Measurements from ENCODE around the gene TNFRSF4. TPM values are rescaled to one million over a fixed set of nuclear protein-coding genes. Genes with fewer than 3 reads are reported as not detected.
A peak's percentile ranks its signal among the peaks of the same experiment; 100 is the strongest.

Gene TNFRSF4
- total and polyA plus RNA-seq, 10 of the 15 experiments (the other 5 are each of a cell fraction or from before 2014, with no cell fraction given), result 0.05 to 7.3 (median 2.5) TPM; not detected in 1

- ATAC-seq, result no peak
- 99% methylated on average over 15 of the region's 15 CpGs for WGBS (ENCODE audit: insufficient coverage, insufficient replicate concordance, low lambda C conversion rate, missing lambda C conversion rate)
- Histone ChIP-seq H3K9me3 (replicated peaks; ENCODE audit: control insufficient read depth, insufficient read depth, low read length) (no peaks in the 10 kb centered on the region; the same call in 2 of the 3 replicates), H4K20me1 (ENCODE audit: control insufficient read depth, insufficient read depth) (no peaks in the 10 kb centered on the region), H3K27me3 (replicated peaks in 1 of 2; ENCODE audit: control insufficient read depth in 2 of 2, insufficient read depth in 2 of 2, low read length in 1 of 2) (no peaks in the 10 kb centered on the region), H3K9ac (ENCODE audit: control insufficient read depth, insufficient read depth, low read length) (no peak overlapping the region), H3K4me1 (ENCODE audit: control insufficient read depth, insufficient read depth, low read length) (peaks cover 4% of the 10 kb centered on the region), H3K79me2 (ENCODE audit: control insufficient read depth, insufficient read depth, low read length) (peaks cover 40% of the 10 kb centered on the region), H3K36me3 (ENCODE audit: control insufficient read depth in 2 of 2, insufficient read depth in 2 of 2, low read length in 1 of 2) (peaks cover 1 to 4% of the 10 kb centered on the region in 2 experiments; a peak in 3 of 4 replicates), H3K27ac (ENCODE audit: control insufficient read depth, insufficient read depth) (no peak overlapping the region), H2AFZ (ENCODE audit: control insufficient read depth, low read depth, low read length) (no peak overlapping the region), H3K4me2 (ENCODE audit: control insufficient read depth, insufficient read depth) (peak overlapping the region; percentile 81; the same call in 1 of the 2 replicates), H3K4me3 (no peak overlapping the region)
- ChIA-PET CTCF (no interaction called here), RAD21 (ENCODE audit: unreplicated experiment) (no interaction called here), SMC1A (ENCODE audit: uncharacterized antibody, unreplicated experiment) (no interaction called here), POLR2A (no interaction called here)
- TF ChIP-seq, protein P1, sequence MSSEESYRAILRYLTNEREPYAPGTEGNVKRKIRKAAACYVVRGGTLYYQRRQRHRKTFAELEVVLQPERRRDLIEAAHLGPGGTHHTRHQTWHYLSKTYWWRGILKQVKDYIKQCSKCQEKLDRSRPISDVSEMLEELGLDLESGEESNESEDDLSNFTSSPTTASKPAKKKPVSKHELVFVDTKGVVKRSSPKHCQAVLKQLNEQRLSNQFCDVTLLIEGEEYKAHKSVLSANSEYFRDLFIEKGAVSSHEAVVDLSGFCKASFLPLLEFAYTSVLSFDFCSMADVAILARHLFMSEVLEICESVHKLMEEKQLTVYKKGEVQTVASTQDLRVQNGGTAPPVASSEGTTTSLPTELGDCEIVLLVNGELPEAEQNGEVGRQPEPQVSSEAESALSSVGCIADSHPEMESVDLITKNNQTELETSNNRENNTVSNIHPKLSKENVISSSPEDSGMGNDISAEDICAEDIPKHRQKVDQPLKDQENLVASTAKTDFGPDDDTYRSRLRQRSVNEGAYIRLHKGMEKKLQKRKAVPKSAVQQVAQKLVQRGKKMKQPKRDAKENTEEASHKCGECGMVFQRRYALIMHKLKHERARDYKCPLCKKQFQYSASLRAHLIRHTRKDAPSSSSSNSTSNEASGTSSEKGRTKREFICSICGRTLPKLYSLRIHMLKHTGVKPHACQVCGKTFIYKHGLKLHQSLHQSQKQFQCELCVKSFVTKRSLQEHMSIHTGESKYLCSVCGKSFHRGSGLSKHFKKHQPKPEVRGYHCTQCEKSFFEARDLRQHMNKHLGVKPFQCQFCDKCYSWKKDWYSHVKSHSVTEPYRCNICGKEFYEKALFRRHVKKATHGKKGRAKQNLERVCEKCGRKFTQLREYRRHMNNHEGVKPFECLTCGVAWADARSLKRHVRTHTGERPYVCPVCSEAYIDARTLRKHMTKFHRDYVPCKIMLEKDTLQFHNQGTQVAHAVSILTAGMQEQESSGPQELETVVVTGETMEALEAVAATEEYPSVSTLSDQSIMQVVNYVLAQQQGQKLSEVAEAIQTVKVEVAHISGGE (CRISPR knock-in tag; IDR thresholded peaks at IDR 0.05), result no peak
- no peak for TF ChIP-seq KLF5 (IDR thresholded peaks at IDR 0.05; ENCODE audit: partially characterized antibody)
- FAIRE-seq, result no peak
- no peak for DNase-seq (ENCODE audit: low read depth, low spot score)
- in situ Hi-C loops (cut with MboI), result no loop called here
- BruUV-seq (replicated peaks), result no TSS peak
- intact Hi-C loops (cut with micrococcal nuclease; ENCODE audit: unreplicated experiment), result loop anchor here (5.0 kb wide), 1 partner anchor 111 kb away; no protein-coding TSS in a partner anchor
Measured at GRCh38 chr1:1233567-1233892, 19.6 kb upstream of the TNFRSF4 start.
